Stimulated activated CD4-positive, alpha-beta T cell treated with anti-CD3 and anti-CD28 coated beads, Interleukin-4, amount 100 ng/mL, for 4 hours (primary cell): ENCODE results near the gene ADM5.
A peak's percentile ranks its signal among the peaks of the same experiment; 100 is the strongest.

ENCODE experiments used
- DNase-seq, 2 experiments: peaks; one replicate each; pipeline ENCODE4 v3.0.0-alpha.2; 2020

Gene ADM5, protein sequence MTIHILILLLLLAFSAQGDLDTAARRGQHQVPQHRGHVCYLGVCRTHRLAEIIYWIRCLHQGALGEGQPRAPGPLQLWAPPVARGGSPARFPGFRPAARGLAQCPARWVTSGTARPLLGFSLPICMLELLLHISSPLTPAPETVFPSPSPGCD

GRCh38 chr19:49689133-49690078 is at the start of gene ADM5:
ADM5 (plus strand) TSS chr19:49689594; CDS start chr19:49689838, 244 bp downstream.
- peak in 1 of 2 experiments; percentile 55 for DNase-seq

GRCh38 chr19:49640113-49640898 is 49.1 kb upstream of the ADM5 start, which contains the start of gene RRAS:
RRAS (minus strand) TSS chr19:49640143; CDS start chr19:49640098, 45 bp downstream.
- peak; percentile 99 to 100 for DNase-seq

DNA sequence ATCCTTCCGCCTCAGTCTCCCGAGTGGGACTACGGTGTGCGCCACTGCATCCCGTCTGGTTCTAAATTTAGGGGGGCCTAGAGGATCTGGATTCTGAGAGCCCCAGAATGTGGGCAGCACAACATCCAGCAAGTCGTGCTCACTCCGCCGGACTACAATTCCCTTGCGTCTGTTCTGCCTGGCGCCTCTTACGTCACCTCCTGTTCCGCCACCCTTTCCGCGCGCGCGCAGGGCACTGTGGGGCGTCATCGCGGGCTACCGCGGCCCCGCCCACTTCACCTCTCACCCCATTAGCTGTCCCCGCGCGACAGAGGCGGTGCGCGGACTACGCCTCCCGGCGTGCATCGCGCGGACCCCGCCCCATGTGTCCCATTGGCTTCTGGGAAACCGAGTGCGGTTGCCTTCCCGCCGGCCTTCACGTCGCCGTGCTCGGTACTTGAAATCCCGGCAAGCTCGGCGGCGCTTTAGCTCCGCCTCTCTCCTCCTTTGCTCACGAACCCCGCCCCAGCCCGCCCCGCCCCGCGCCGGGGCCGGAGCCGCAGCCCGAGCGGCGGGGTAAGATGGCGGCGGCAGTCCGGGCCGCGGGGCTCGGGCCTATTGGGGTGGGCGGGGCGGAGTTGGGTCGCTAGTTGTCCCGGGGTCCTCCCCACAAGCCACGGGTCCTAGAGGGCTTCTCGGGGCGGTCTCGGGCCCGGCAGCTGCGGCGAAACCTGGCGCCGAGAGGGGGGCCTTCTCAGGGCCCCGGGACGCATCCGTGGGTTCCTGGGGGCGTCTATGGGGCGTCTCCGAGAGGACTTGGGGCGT is 47.5 kb upstream of the ADM5 start, which contains the start of gene SCAF1:
SCAF1 (plus strand) TSS at position 522 of the 804 bp plus-strand sequence. CDS start 2,818 bp downstream, outside the sequence.
- DNase-seq = peak; percentile 98 to 99

- no peak for DNase-seq
These were observed 46.8 kb upstream of the ADM5 start for GRCh38 chr19:49642492-49643035.

DNA sequence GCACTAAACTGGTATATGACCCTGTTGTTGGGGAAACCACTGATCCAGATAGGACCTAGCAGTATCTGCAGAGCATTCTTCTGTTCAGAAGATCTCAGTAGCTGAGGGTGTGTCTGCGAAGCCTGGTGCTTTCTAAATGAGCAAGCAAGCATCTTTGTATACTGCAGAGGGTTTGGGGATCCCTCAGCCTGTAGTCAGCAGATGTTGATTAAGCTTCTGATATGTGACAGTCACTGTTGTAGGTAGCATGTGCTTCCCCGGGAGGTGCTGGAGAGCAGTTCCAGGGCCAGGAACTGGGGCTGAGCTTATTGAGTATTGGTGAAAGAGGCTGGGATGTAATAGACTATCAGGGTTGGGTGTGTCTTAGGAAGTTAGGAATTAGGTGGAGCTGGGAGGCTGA is 45.9 kb upstream of the ADM5 start:
- DNase-seq = no peak

- no peak for DNase-seq
These were observed 43.8 kb upstream of the ADM5 start for GRCh38 chr19:49645592-49645991.

GRCh38 chr19:49645995-49646394 is 43.4 kb upstream of the ADM5 start:
- no peak for DNase-seq

- no peak for DNase-seq
These were observed 42.8 kb upstream of the ADM5 start for GRCh38 chr19:49646586-49646985.

DNA sequence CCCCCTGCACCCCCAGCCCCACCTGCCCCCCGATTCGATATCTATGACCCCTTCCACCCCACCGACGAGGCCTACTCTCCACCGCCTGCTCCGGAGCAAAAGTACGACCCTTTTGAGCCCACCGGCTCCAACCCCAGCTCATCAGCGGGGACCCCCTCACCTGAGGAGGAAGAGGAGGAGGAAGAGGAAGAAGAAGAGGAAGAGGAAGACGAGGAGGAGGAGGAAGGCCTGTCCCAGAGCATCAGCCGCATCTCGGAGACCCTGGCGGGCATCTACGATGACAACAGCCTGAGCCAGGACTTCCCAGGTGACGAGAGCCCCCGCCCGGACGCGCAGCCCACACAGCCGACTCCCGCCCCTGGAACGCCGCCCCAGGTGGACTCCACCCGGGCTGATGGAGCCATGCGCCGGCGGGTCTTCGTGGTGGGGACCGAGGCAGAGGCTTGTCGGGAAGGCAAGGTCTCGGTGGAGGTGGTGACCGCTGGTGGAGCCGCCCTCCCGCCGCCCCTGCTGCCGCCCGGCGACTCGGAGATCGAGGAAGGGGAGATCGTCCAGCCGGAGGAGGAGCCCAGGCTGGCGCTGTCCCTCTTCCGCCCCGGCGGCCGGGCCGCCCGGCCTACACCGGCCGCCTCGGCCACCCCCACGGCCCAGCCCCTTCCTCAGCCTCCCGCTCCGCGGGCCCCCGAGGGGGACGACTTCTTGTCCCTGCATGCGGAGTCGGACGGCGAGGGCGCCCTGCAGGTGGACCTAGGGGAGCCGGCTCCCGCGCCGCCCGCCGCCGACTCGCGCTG is 38.2 kb upstream of the ADM5 start:
- DNase-seq = no peak

DNA sequence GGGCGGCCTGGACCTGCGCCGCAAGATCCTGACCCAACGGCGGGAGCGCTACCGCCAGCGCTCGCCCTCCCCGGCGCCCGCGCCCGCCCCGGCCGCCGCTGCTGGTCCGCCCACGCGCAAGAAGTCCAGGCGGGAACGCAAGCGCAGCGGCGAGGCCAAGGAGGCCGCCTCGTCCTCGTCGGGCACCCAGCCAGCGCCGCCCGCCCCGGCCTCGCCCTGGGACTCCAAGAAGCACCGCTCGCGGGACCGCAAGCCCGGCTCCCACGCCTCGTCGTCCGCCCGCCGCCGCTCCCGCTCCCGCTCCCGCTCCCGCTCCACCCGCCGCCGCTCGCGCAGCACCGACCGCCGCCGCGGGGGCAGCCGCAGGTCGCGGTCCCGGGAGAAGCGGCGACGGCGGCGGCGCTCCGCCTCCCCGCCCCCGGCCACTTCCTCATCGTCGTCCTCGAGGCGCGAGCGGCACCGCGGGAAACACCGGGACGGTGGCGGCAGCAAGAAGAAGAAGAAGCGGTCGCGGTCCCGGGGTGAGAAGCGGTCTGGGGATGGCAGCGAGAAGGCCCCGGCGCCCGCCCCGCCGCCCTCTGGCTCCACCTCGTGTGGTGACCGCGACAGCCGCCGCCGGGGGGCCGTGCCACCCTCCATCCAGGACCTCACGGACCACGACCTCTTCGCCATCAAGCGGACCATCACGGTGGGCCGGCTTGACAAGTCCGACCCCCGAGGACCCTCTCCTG is 37.4 kb upstream of the ADM5 start:
- DNase-seq = no peak

GRCh38 chr19:49652551-49653465 is 36.6 kb upstream of the ADM5 start:
- DNase-seq = no peak

DNA sequence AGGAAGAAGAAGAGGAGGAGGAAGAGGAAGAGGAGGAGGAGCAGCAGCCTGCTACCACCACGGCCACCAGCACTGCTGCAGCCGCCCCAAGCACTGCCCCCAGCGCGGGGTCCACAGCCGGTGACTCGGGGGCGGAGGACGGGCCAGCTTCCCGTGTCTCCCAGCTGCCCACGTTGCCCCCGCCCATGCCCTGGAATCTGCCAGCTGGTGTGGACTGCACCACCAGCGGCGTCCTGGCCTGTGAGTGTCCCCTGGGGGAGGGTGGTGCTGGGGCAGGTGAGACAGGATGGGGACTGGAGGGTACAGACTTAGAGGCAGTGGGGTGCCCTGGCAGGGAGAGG is 36.0 kb upstream of the ADM5 start:
- no peak for DNase-seq

DNA sequence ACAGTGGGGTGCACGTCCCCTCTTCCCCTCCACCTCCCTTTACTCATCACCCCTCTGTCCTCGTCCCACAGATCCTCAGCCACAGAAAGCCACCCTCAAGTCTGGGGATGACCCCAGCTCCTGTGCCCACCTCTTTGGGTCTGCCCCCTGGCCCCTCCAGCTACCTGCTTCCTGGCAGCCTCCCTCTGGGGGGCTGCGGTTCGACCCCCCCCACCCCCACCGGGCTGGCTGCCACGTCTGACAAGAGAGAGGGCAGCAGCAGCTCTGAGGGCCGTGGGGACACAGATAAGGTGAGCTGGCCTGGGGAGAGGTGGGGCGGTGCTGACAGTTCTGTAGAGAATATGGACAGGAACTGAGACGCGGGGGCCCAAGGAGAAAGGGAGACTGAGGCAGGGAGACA is 34.8 kb upstream of the ADM5 start:
- no peak for DNase-seq

DNA sequence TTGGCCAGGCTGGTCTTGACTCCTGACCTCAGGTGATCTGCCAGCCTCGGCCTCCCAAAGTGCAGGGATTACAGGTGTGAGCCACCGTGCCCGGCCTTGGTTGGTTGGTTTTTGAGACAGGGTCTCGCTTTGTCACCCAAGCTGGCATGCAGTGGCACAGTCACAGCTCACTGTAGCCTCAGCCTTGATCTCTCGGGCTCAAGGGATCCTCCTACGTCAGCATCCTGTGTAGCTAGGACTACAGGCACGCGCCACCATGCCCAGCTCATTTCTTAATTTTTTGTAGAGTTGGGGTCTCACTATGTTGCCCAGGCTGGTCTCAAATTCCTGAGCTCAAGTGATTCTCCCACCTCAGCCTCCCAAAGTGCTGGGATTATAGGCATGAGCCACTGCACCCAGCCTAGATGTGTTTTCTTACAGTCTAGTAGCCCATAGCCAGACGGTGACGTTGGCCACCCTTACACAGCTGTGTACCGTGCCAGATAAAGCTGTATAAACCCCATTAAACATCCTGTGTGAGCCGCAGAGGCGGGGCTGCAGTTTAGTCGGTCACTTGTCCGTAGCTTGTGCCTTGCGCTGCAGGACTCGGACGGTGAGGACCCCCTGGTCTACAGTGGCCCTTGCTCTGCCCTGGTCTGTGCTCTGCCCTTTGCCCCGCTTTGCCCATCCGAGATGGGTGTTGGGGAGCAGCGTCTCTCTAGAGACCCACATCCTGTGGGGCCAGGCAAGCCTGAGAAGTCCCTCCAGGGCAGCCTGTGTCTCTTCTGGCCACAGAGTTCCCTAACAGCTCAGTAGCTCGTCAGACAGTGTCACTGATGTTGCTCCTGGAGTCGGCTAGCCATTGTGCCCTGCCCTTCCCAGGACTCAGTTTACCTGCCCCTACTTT is 33.6 kb upstream of the ADM5 start:
- no peak for DNase-seq

- no peak for DNase-seq
These were observed 32.8 kb upstream of the ADM5 start for GRCh38 chr19:49656456-49657109.

GRCh38 chr19:49657493-49658138 is 31.8 kb upstream of the ADM5 start:
- no peak for DNase-seq

DNA sequence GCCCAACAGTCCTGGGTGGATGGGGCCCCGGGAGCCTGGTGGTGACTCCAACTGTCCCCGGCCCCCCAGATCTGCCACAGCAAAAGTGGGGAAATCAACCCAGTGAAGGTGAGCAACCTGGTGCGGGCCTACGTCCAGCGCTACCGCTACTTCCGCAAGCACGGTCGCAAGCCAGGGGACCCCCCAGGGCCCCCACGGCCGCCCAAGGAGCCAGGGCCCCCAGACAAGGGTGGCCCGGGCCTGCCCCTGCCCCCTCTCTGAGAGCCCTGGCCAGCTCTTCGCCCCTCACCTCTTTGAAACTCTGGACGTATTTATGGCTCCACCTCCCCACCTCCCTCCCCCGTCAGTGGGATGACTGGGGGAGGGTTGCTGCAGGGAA is 31.3 kb upstream of the ADM5 start:
- no peak for DNase-seq
